GM19372 (cell line): Measurements from ENCODE around the gene CD276.
"Not testable (repeated sequence)": the region's sequence is repeated elsewhere in the genome, so short reads cannot be mapped to it uniquely, and the experiment has no call there.

Source experiments
- ATAC-seq: cut with Tn5 transposase; IDR thresholded peaks from one replicate; pipeline ENCODE4 v1.9.1; 2021; ENCODE audit warnings: mild to moderate bottlenecking, low read depth, moderate library complexity; ENCODE audit not compliant: unreplicated experiment

CD276 gene

DNA sequence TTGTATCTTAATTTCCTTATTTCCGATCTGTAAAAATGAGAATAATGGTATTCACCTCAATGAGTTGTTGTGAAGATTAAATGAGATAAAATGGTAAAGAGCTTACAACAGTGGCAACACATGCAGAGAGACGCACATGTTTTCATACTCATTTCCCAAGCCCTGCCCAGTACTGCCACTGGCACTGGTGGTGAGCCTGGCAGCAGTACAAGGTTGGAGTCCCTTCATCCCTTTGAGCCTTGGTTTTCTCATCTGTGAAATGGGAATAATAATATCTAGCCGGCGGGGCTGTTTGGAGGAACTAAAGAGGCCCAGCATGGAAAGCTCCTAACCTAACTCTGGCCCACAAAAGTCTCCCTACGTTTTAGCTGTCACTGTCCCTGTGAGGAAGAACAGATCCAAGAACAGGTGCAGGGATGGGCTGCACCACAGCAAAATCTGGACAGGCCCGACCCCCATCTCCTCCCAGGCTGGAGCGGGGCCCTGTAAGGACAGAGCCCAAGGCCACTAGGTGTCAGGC is 866 bp upstream of the CD276 start:
- ATAC-seq: no peak

DNA sequence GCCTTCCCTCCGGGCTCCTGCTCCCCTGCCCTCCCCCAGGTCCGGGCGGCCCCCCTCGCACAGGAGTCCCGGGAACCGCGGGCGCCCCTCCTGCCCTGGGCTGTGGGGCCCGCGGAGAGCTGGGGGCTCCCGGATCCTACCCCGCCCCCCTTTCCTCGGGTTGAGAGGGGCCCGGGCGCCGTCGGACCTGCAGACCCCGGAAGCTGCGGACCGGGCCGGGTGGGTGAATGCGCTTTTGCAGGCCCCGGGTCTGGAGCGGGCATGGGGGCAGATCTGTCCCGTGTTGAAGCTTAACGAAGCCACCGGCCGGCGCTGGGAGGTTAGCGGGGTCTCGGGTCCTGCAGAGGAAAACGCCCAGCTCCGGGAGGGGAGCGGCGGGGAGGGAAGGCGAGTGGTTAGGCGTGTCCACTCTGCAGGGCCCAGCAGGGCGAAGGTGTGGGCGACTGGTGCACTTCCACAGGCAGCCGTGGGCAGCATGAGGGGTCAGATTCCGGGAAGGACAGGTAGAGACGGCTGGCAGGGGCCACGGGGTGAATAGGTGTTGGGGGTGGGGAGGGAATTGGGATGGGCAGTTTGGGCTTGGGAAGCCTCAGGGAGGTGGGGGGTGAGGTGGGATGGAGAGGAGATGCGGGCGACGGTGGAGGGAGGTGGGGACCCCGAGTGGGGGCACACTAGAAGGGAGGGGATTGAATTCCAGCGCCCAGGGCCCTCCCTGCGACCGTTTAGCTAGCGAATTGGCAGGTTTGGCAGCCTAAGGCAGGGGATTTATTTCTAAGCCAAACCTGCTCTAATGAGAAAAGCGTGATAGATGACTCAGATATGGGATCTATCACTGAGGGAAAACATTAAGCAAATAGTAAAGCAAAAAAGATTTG is 635 bp downstream of the CD276 start:
- no peak for ATAC-seq

DNA sequence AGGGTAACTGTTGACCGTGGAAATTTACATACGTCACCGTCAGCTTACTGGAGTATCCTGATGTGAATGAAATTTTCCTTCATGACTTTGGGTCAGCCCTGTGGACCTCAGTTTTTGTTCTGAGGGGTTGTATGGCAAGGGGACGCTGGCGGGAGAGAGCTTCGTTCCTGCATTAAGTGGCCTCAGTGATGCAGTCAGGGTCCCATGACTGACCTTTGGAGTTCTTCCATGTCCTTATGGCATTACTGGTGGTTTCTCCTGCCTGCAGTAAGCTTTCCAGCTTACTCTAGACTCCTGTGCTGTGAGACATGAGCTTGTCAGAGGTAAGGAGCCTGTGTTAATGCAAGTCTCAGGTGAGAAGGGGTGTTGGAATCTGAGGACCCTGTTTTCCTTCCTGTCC is 1.8 kb downstream of the CD276 start:
- ATAC-seq: no peak

DNA sequence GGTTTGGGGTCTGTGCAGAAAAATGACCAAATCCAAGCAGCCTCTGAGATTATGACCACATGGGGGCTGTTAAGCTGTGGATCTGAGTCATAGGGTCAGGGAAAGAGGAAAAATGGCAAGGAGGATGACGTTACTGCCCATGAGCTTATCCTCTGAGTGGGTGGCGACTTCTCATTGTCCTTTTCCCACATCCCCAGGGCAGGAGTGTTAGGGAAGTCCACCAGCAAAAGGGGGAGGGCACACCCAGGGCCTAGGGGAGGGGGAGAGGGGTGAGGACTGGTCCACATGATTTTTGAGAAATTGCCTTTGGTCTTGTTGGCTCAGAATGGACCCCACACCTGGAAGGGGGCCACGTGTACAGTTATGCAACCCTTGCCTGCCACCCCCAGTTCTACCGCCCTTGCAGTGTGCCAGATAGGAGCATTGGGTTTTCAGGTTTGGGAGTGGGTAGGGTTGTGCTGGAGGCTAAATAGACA is 2.6 kb downstream of the CD276 start:
- no peak for ATAC-seq

GRCh38 chr15:73687351-73687750 is 3.2 kb downstream of the CD276 start:
- no peak for ATAC-seq

DNA sequence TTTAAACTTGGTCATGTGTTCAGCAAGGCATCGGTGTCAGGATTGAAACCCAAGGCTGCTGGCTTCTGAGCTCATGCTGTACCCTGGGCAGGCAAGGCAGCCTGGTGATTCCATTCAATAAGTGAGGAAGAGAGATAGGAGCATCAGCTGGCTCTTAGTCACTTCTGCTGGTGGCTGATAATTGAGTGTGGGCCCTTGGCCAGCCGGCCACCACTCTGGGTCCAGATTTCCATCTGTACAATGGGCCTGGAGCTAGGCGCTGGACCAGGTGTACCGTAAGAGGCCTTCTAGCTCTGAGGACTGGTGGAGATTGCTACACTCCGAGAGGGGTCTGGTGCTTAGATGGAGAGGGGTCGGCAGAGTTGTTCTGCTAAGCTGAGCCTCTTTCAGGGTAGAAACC is 4.3 kb downstream of the CD276 start:
- ATAC-seq: no peak

GRCh38 chr15:73691396-73691795 is 7.2 kb downstream of the CD276 start:
- no peak for ATAC-seq

GRCh38 chr15:73694419-73694818 is 10.2 kb downstream of the CD276 start:
- ATAC-seq: no peak

DNA sequence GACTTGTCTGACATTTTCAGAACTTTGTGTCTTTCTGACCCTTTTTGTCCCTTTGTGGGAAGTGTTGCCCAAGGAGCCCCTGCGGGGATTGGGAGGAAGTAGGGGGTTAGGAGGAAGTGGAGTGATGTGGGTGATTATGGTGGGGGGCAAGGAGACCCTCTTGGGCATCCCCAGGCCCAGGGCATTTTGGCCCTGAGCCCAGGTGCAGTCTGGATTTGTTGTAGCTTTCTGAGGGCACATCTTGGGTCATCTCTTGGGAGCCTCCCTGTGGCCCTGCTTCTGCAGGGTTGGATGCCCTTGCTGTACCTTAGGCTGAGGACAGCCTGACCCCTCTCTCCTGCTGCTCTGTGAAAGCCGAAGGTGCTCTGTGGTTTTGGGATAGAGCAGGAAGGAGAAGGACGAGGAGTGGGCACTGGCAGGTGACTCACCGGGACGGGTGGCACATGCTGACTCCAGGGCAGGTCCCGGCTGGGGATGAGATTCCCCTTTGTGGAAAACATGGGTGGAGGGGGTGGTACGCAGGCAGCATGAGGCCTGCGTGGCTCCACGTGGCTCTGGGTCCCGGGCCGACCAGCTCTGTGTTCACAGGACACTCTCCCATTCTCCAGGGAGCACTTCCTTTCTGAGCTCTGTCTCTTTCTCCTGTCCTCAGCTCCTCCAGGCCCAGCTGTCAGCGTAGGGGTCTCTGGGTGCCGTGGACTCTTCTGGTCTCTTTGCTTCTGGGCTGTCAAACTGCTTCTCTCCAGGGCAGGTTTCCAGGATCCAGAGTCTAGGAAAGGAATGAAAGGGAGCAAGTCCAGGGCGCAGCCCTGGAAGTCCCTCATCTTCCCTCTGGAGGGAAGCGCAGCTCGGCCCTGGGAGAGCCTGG is 11.8 kb downstream of the CD276 start:
- ATAC-seq: no peak

DNA sequence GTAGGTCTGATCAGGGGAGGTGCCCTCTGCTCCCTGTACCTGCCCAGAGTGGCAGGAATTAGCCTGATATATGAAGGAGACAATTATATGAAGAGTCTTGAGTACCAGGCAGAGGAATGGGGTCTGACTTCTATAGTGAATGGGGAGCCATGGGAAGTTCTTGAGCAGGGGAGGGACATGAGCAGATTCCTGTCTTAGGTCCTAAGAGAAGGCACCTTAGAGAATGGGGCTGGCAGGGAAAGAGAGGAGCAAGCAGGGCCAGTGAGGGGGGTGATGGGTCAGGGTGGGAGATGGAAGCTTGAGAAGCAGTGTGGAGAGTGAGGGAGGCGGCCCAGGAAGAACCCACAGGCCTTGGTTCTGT is 12.4 kb downstream of the CD276 start:
- no peak for ATAC-seq

DNA sequence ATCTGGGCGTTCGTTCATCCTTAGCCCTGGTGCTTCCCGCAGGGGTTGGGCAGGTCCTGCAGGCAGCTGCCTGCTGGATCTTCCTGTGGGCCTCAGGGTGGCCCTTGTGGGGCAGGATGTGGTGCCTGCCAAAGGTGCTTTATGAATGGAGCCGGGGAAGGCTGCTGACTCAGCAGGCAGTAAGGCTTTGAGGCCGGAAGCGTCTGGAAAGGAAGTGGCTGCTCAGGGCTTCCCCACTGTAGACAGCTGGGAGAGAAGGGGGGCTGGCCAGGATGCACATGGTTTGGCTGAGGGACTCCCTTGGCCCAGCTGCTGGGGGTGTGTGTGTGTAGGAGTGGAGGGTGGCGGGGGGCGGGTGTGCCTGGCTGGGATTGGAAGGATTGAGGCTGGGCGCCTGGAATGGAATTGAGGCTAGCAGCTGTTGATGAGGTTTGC is 12.9 kb downstream of the CD276 start:
- no peak for ATAC-seq

DNA sequence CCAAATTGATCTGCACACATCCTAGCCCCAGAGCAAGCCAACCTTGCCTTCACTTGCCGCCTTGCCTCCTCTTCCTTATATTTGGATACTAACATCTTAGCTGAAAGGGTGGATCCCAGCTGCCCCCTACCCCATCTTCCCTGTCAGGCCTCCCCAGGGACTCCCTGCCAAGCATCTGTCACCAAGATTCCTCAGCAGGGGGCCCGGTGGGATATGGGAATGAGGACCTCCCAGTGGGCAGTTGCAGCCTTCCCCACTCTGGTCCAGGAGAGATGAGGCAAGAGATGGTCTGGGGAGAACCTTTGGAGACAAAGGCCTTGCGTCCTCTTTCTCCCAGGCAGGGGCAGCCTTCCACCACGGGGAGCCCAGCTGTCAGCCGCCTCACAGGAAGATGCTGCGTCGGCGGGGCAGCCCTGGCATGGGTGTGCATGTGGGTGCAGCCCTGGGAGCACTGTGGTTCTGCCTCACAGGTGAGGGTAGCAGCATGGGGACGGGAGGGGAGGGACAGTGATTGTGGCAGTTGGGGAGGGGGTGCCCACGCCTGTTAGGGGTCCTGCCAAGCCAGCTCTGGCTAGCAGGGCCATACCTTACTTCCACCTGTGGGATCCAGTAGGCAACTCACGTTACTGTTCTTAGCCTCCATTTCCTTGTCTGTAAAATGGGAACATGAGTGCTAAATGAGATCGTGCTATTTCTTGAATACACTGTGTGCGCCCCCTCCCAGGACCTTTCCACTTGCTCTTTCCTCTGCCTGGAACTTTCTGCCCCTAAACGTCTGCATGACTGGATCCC is 15.3 kb downstream of the CD276 start:
- ATAC-seq: no peak

DNA sequence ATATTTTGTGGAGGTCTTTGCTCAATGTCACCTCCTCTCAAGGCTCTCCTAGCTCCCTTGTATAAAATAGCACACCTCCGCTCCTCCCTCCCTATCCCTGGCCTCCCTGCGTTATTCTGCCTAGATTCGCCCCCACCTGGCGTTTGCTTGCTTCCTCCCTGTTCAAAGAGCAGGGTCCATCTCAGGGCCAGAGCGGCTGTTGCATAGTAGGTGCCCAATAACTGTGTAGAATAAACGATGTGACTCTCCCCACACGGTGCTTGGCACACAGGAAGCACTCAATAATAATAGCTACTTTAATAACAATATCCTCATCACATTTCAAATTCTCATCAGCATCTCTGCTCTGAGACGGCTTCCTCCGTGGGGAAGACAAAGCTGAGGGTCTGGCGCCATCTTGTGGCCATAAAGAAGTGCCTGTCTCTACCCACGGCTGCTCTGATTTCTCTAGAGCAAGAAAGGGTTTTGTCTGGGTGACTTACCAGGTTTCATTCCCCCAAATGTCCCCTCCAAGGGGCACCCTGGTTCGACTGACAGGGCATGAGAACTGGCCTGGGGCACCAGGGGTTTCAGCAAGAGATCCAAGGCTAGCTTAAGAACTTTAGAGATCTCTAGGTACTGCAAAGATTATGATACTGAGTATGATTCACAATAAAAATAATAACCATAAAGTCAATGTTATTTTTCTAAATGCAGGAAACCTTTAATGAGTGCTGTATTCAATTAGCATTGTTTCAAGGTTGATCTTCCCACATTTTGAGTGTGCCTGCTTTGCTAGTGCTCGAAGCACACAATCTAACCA is 16.1 kb downstream of the CD276 start:
- ATAC-seq: no peak

DNA sequence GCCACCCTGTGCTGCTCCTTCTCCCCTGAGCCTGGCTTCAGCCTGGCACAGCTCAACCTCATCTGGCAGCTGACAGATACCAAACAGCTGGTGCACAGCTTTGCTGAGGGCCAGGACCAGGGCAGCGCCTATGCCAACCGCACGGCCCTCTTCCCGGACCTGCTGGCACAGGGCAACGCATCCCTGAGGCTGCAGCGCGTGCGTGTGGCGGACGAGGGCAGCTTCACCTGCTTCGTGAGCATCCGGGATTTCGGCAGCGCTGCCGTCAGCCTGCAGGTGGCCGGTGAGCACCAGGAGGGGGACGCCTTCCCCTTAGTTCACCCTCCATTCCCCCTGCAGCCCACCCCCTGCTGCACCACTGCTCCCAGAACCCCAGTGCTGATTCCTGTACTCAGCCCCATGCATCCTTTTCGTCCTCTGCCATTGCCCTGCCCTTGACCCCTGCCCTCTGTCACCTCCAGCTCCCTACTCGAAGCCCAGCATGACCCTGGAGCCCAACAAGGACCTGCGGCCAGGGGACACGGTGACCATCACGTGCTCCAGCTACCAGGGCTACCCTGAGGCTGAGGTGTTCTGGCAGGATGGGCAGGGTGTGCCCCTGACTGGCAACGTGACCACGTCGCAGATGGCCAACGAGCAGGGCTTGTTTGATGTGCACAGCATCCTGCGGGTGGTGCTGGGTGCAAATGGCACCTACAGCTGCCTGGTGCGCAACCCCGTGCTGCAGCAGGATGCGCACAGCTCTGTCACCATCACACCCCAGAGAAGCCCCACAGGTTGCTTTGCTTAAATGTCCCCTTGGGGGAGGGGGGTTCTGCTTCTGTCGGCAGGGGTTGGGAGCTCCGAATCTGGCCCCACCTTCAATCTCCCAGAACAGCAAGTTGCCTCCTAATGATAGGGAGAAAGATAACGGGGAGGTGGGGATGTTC is 18.4 kb downstream of the CD276 start:
- ATAC-seq: not testable (repeated sequence)

GRCh38 chr15:73703601-73704000 is 19.4 kb downstream of the CD276 start:
- not testable (repeated sequence) for ATAC-seq

DNA sequence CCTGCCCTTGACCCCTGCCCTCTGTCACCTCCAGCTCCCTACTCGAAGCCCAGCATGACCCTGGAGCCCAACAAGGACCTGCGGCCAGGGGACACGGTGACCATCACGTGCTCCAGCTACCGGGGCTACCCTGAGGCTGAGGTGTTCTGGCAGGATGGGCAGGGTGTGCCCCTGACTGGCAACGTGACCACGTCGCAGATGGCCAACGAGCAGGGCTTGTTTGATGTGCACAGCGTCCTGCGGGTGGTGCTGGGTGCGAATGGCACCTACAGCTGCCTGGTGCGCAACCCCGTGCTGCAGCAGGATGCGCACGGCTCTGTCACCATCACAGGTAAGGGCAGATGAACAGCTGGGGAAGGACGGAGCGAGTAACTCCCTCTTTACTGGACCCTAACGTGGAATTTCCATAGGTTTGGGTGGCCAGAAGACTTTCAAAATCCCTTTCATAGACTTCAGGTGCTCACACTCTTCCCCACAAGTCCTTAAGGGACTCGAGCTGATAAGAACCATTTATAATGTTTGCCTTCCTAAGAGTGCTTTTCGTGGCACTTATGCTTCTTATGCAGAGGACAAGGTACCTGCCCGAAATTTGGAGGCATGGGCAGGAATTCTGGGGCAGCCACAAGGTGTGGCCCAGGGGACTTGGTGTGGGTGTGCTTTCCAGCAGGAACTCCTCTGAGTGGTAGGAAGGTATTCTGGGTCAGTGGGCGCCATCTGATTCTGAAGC is 20.1 kb downstream of the CD276 start:
- not testable (repeated sequence) for ATAC-seq

- ATAC-seq: no peak
These were observed 20.9 kb downstream of the CD276 start for GRCh38 chr15:73704869-73705645.
